ENCODE measurements around the gene ABCA7.

ABCA7 gene

DNA sequence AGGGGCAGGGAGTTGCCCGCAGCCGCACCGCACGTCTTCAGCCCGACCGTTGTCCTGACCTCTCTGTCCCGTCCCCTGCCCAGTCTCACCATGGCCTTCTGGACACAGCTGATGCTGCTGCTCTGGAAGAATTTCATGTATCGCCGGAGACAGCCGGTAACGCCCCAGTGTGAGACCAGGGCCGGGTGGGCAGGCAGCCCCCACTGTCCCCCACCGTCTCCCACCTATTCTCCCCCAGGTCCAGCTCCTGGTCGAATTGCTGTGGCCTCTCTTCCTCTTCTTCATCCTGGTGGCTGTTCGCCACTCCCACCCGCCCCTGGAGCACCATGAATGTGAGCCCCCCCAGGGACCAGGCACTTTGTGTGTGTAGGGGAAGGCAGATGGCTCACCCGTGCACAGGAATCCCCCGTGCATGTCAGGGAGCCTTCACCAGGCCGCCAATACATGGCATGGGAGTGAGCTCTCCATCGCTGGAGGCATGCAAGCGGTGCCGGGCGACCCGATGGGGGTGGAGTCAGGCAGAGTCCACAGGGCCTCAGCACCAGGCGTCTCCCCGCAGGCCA lies 1.4 kb downstream of the ABCA7 start:
- no peak overlapping the region; the same call in 1 of the 2 replicates for H3K4me3 ChIP-seq (ENCODE audit: low read length)
- DNase-seq (ENCODE audit: low read depth, low spot score): no peak
- peaks cover 12% of the 10 kb centered on the region for H3K36me3 ChIP-seq (ENCODE audit: control insufficient read depth, insufficient read depth, low read length)
- H3K27me3 ChIP-seq (ENCODE audit: control insufficient read depth, insufficient read depth, low read length): no peaks in the 10 kb centered on the region
- H3K9me3 ChIP-seq (ENCODE audit: control insufficient read depth, insufficient read depth, low read length): no peaks in the 10 kb centered on the region
- peaks cover 2% of the 10 kb centered on the region; the same call in 1 of the 2 replicates for H3K4me1 ChIP-seq (ENCODE audit: control insufficient read depth, insufficient read depth, low read length)
- WGBS (ENCODE audit: insufficient coverage, insufficient read length): no CpG with 5 or more reads among the region's 26 CpGs
- no peak overlapping the region for H3K27ac ChIP-seq (ENCODE audit: low read length)

DNA sequence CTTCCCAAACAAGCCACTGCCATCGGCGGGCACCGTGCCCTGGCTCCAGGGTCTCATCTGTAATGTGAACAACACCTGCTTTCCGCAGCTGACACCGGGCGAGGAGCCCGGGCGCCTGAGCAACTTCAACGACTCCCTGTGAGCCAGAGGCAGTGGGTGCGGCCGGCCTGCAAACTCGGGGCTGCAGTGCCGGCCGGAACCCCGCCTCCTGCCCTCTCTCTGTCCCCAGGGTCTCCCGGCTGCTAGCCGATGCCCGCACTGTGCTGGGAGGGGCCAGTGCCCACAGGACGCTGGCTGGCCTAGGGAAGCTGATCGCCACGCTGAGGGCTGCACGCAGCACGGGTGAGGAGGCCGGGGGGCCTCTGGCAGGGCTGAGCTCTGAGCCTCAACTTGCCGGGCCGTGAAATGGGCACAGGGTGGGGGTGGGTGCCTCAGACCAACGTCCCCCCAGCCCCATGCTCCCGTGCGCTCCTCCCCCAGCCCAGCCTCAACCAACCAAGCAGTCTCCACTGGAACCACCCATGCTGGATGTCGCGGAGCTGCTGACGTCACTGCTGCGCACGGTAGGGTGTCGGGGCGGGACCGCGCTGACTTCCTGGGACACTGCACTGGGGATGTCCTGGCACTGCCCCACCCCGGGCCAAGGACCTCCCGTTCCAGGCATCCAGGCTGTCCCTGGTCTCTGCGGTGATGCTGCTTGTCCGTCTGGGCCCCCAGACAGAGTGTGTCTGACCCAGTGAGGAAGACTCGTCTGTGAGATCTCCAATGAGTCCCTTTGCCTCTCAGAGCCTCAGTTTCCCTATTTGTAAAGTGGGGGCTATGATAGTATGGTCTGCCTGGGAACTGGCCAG lies 2.2 kb downstream of the ABCA7 start:
- no peak overlapping the region for H3K4me3 ChIP-seq (ENCODE audit: low read length)
- H3K27ac ChIP-seq (ENCODE audit: low read length): no peak overlapping the region
- H3K36me3 ChIP-seq (ENCODE audit: control insufficient read depth, insufficient read depth, low read length): peaks cover 10% of the 10 kb centered on the region
- no peaks in the 10 kb centered on the region for H3K9me3 ChIP-seq (ENCODE audit: control insufficient read depth, insufficient read depth, low read length)
- peaks cover 2% of the 10 kb centered on the region; the same call in 1 of the 2 replicates for H3K4me1 ChIP-seq (ENCODE audit: control insufficient read depth, insufficient read depth, low read length)
- DNase-seq (ENCODE audit: low read depth, low spot score): no peak
- WGBS (ENCODE audit: insufficient coverage, insufficient read length): no CpG with 5 or more reads among the region's 43 CpGs
- H3K27me3 ChIP-seq (ENCODE audit: control insufficient read depth, insufficient read depth, low read length): no peaks in the 10 kb centered on the region

DNA sequence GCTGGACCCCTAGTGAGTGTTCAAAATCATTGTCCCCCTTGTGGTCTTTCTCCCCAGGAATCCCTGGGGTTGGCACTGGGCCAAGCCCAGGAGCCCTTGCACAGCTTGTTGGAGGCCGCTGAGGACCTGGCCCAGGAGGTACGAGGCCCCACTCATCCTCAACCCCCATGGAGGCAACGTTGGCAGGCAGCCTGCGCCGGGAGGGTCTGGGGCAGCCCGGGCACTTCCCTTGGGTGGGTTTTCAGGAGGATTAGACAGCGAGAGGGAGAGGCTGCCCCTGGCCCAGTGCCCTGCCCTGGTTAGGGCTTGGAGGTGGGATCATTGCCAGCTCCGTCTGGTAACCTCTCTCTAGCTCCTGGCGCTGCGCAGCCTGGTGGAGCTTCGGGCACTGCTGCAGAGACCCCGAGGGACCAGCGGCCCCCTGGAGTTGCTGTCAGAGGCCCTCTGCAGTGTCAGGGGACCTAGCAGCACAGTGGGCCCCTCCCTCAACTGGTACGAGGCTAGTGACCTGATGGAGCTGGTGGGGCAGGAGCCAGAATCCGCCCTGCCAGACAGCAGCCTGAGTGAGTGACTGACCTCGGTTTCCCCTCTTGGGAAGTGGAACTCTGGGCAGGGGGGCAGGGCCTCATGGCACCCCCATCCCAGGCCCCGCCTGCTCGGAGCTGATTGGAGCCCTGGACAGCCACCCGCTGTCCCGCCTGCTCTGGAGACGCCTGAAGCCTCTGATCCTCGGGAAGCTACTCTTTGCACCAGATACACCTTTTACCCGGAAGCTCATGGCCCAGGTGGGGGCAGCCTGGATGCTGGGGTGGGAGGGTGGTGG lies 3.0 kb downstream of the ABCA7 start:
- no peak overlapping the region for H3K27ac ChIP-seq (ENCODE audit: low read length)
- no CpG with 5 or more reads among the region's 23 CpGs for WGBS (ENCODE audit: insufficient coverage, insufficient read length)
- DNase-seq (ENCODE audit: low read depth, low spot score): no peak

DNA sequence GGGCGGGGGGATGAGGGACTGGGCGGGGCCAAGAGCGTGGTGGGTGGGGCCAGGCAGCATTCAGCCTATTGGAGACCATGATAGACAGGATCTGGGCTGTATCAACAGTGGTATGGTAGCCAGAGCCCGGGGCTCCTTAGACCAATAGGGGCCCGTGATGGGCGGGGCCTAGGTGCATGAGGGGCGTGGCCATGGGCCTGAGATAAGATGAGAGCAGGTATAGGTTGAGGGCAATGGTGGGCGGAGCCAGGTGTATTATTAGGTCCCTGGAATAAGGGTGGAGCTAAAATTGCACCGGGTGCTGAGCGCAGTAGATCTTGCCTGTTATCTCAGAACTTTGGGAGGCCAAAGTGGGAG lies 5.3 kb downstream of the ABCA7 start:
- no CpG with 5 or more reads among the region's 10 CpGs for WGBS (ENCODE audit: insufficient coverage, insufficient read length)
- Histone ChIP-seq H3K27me3 (ENCODE audit: control insufficient read depth, insufficient read depth, low read length) (no peaks in the 10 kb centered on the region), H3K9me3 (ENCODE audit: control insufficient read depth, insufficient read depth, low read length) (no peaks in the 10 kb centered on the region), H3K36me3 (ENCODE audit: control insufficient read depth, insufficient read depth, low read length) (peaks cover 12% of the 10 kb centered on the region; the same call in 1 of the 2 replicates), H3K4me3 (ENCODE audit: low read length) (no peak overlapping the region), H3K4me1 (ENCODE audit: control insufficient read depth, insufficient read depth, low read length) (peaks cover 2% of the 10 kb centered on the region; the same call in 1 of the 2 replicates), H3K27ac (ENCODE audit: low read length) (no peak overlapping the region)
- DNase-seq (ENCODE audit: low read depth, low spot score): no peak

More for the DNA sequence above, 3.0 kb downstream of the ABCA7 start:
- no peaks in the 10 kb centered on the region for H3K9me3 ChIP-seq (ENCODE audit: control insufficient read depth, insufficient read depth, low read length)
- H3K27me3 ChIP-seq (ENCODE audit: control insufficient read depth, insufficient read depth, low read length): no peaks in the 10 kb centered on the region
- H3K4me1 ChIP-seq (ENCODE audit: control insufficient read depth, insufficient read depth, low read length): peaks cover 2% of the 10 kb centered on the region; the same call in 1 of the 2 replicates
- peaks cover 12% of the 10 kb centered on the region; the same call in 1 of the 2 replicates for H3K36me3 ChIP-seq (ENCODE audit: control insufficient read depth, insufficient read depth, low read length)
- H3K4me3 ChIP-seq (ENCODE audit: low read length): no peak overlapping the region

DNA sequence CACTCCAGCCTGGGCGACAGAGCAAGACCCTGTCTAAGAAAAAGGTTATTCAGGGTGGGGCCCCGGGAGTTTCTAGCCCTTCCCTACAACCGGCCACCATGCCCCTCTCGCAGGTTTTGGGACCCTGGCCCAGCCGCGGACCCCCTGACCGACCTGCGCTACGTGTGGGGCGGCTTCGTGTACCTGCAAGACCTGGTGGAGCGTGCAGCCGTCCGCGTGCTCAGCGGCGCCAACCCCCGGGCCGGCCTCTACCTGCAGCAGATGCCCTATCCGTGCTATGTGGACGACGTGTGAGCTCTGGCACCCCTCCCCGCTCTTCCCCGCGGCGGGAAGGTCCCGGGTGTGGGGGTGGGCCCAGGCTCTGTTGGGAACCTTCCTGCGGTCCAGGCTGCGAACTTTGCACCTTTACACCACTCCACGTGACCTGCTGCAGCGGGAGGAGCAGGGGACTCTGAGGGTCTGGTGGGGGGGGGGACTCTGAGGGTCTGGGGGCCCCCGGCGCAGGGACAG lies 6.3 kb downstream of the ABCA7 start:
- Histone ChIP-seq H3K27me3 (ENCODE audit: control insufficient read depth, insufficient read depth, low read length) (no peaks in the 10 kb centered on the region), H3K9me3 (ENCODE audit: control insufficient read depth, insufficient read depth, low read length) (no peaks in the 10 kb centered on the region), H3K27ac (ENCODE audit: low read length) (no peak overlapping the region), H3K4me3 (ENCODE audit: low read length) (no peak overlapping the region), H3K36me3 (ENCODE audit: control insufficient read depth, insufficient read depth, low read length) (peaks cover 12% of the 10 kb centered on the region; the same call in 1 of the 2 replicates), H3K4me1 (ENCODE audit: control insufficient read depth, insufficient read depth, low read length) (peaks cover 2% of the 10 kb centered on the region; the same call in 1 of the 2 replicates)
- DNase-seq (ENCODE audit: low read depth, low spot score): no peak
- no CpG with 5 or more reads among the region's 33 CpGs for WGBS (ENCODE audit: insufficient coverage, insufficient read length)

DNA sequence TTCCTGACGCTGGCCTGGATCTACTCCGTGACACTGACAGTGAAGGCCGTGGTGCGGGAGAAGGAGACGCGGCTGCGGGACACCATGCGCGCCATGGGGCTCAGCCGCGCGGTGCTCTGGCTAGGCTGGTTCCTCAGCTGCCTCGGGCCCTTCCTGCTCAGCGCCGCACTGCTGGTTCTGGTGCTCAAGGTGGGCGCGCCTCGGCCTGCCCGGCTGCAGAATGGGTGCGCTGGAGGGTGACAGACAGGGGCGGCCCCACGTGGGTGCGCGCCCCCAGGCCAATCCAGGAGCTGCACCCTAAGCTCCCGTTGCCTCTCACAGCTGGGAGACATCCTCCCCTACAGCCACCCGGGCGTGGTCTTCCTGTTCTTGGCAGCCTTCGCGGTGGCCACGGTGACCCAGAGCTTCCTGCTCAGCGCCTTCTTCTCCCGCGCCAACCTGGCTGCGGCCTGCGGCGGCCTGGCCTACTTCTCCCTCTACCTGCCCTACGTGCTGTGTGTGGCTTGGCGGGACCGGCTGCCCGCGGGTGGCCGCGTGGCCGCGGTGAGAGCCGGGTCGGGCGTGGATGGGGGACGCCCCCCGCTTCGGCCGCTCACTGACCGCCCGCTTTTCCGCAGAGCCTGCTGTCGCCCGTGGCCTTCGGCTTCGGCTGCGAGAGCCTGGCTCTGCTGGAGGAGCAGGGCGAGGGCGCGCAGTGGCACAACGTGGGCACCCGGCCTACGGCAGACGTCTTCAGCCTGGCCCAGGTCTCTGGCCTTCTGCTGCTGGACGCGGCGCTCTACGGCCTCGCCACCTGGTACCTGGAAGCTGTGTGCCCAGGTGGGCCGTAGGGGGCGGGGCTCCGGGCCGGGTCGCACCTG lies 7.2 kb downstream of the ABCA7 start:
- no peak overlapping the region for H3K4me3 ChIP-seq (ENCODE audit: low read length)
- no CpG with 5 or more reads among the region's 77 CpGs for WGBS (ENCODE audit: insufficient coverage, insufficient read length)
- peaks cover 2% of the 10 kb centered on the region; the same call in 1 of the 2 replicates for H3K4me1 ChIP-seq (ENCODE audit: control insufficient read depth, insufficient read depth, low read length)
- peaks cover 12% of the 10 kb centered on the region; the same call in 1 of the 2 replicates for H3K36me3 ChIP-seq (ENCODE audit: control insufficient read depth, insufficient read depth, low read length)
- no peak overlapping the region for H3K27ac ChIP-seq (ENCODE audit: low read length)
- no peak for DNase-seq (ENCODE audit: low read depth, low spot score)
- H3K27me3 ChIP-seq (ENCODE audit: control insufficient read depth, insufficient read depth, low read length): no peaks in the 10 kb centered on the region
- no peaks in the 10 kb centered on the region for H3K9me3 ChIP-seq (ENCODE audit: control insufficient read depth, insufficient read depth, low read length)

DNA sequence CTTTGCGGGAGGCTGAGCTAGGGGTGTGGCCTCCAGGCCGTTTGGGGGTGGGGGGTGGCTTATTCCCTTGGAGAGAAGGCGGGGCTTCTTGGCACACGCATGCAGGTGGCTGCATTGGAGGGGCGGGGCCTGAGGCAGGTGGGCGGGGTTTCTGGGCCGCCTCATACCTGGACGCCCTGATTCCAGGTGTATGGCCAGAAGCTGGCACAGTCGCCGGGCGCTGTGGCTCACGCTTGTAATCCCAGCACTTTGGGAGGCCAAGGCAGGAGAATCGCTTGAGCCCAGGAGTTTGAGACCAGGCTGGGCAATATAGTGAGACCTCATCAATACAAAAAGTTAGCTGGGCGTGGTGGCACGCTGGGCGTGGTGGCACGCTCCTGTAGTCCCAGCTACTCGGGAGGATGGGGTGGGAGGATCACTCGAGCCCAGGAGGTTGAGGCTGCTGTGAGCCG lies 7.8 kb downstream of the ABCA7 start:
- Histone ChIP-seq H3K4me3 (ENCODE audit: low read length) (no peak overlapping the region), H3K27ac (ENCODE audit: low read length) (no peak overlapping the region), H3K9me3 (ENCODE audit: control insufficient read depth, insufficient read depth, low read length) (no peaks in the 10 kb centered on the region), H3K27me3 (ENCODE audit: control insufficient read depth, insufficient read depth, low read length) (no peaks in the 10 kb centered on the region), H3K36me3 (ENCODE audit: control insufficient read depth, insufficient read depth, low read length) (peaks cover 9% of the 10 kb centered on the region; the same call in 1 of the 2 replicates), H3K4me1 (ENCODE audit: control insufficient read depth, insufficient read depth, low read length) (peaks cover 2% of the 10 kb centered on the region; the same call in 1 of the 2 replicates)
- no CpG with 5 or more reads among the region's 20 CpGs for WGBS (ENCODE audit: insufficient coverage, insufficient read length)
- DNase-seq (ENCODE audit: low read depth, low spot score): no peak

DNA sequence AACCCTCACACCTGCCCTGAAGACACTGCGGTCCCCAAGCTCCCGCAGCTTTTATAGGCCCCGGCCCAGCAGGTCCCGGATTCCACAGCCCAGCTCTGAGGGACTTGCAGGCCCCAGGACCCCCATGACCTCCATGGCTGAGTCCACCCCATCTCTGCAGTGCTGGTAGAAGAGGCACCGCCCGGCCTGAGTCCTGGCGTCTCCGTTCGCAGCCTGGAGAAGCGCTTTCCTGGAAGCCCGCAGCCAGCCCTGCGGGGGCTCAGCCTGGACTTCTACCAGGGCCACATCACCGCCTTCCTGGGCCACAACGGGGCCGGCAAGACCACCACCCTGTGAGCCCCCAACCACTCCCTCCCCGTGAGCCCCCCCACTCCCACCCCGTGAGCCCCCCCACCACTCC lies 9.2 kb downstream of the ABCA7 start:
- Histone ChIP-seq H3K27me3 (ENCODE audit: control insufficient read depth, insufficient read depth, low read length) (no peaks in the 10 kb centered on the region), H3K27ac (ENCODE audit: low read length) (no peak overlapping the region), H3K36me3 (ENCODE audit: control insufficient read depth, insufficient read depth, low read length) (peaks cover 9% of the 10 kb centered on the region; the same call in 1 of the 2 replicates), H3K9me3 (ENCODE audit: control insufficient read depth, insufficient read depth, low read length) (no peaks in the 10 kb centered on the region), H3K4me3 (ENCODE audit: low read length) (no peak overlapping the region), H3K4me1 (ENCODE audit: control insufficient read depth, insufficient read depth, low read length) (peaks cover 2% of the 10 kb centered on the region; the same call in 1 of the 2 replicates)
- WGBS (ENCODE audit: insufficient coverage, insufficient read length): no CpG with 5 or more reads among the region's 17 CpGs
- DNase-seq (ENCODE audit: low read depth, low spot score): no peak

DNA sequence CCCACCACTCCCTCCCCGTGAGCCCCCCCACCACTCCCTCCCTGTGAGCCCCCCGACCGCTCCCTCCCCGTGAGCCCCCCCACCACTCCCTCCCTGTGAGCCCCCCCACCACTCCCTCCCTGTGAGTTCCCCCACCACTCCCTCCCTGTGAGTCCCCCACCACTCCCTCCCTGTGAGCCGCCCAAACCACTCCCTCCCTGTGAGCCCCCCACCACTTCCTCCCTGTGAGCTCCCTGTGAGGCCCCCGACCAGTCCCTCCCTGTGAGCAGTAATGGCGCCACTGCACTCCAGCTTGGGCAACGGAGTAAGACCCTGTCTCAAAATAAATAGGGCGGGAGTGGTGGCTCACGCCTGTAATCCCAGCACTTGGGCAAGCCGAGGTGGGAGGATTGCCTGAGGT lies 9.9 kb downstream of the ABCA7 start:
- Histone ChIP-seq H3K4me3 (ENCODE audit: low read length) (no peak overlapping the region), H3K27me3 (ENCODE audit: control insufficient read depth, insufficient read depth, low read length) (no peaks in the 10 kb centered on the region), H3K4me1 (ENCODE audit: control insufficient read depth, insufficient read depth, low read length) (no peaks in the 10 kb centered on the region; the same call in 1 of the 2 replicates), H3K9me3 (ENCODE audit: control insufficient read depth, insufficient read depth, low read length) (no peaks in the 10 kb centered on the region), H3K27ac (ENCODE audit: low read length) (no peak overlapping the region), H3K36me3 (ENCODE audit: control insufficient read depth, insufficient read depth, low read length) (peaks cover 9% of the 10 kb centered on the region; the same call in 1 of the 2 replicates)
- no CpG with 5 or more reads among the region's 11 CpGs for WGBS (ENCODE audit: insufficient coverage, insufficient read length)
- DNase-seq (ENCODE audit: low read depth, low spot score): no peak
